Activated CD4-positive, alpha-beta T cell treated with anti-CD3 and anti-CD28 coated beads, Interleukin-2, amount 10 ng/mL, durations not matched to agents 24 days and 14 days (primary cell): ENCODE data around the gene UCP2. TPM values are rescaled to one million over a fixed set of nuclear protein-coding genes. Genes with fewer than 3 reads are reported as not detected.
"Not testable (repeated sequence)": the region's sequence is repeated elsewhere in the genome, so short reads cannot be mapped to it uniquely, and the experiment has no call there.

Experiments used
- DNase-seq: peaks from one replicate; pipeline ENCODE4 v3.0.0; 2022
- H3K27ac Mint-ChIP-seq: one replicate; pipeline ENCODE4 v1.8.0; 2022; ENCODE audit warnings: mild to moderate bottlenecking, mixed read lengths
- H3K27me3 Mint-ChIP-seq: one replicate; pipeline ENCODE4 v1.8.0; 2022; ENCODE audit warnings: mixed read lengths
- H3K36me3 Mint-ChIP-seq: one replicate; pipeline ENCODE4 v1.8.0; 2022; ENCODE audit warnings: low read depth, mild to moderate bottlenecking, mixed read lengths
- H3K4me1 Mint-ChIP-seq: one replicate; pipeline ENCODE4 v1.8.0; 2021; ENCODE audit warnings: mixed read lengths
- H3K4me3 Mint-ChIP-seq: one replicate; pipeline ENCODE4 v1.8.0; 2022; ENCODE audit warnings: mild to moderate bottlenecking, moderate library complexity, mixed read lengths
- H3K9me3 Mint-ChIP-seq: one replicate; pipeline ENCODE4 v1.8.0; 2021; ENCODE audit warnings: mixed read lengths
- intact Hi-C: fragments of 100-400 bp; cut with micrococcal nuclease; formaldehyde crosslinking; loops from one replicate; pipeline ENCODE4 v1.15.1; 2023
- total RNA-seq: library from RNA; stranded (reverse); gene quantifications from 2 replicates; pipeline ENCODE4 v1.2.3, GENCODE V29; 2022

Gene UCP2
- total RNA-seq, 1 donor from 2014 or later, result 447 TPM

GRCh38 chr11:73995247-73995646, 12.6 kb upstream of the UCP2 start:
- H3K4me3 Mint-ChIP-seq, result peak overlapping the region; percentile 80
- peaks cover 41% of the 10 kb centered on the region for H3K4me1 Mint-ChIP-seq
- H3K36me3 Mint-ChIP-seq, result no peaks in the 10 kb centered on the region
- intact Hi-C loops, result loop anchor here (1.0 kb wide), 5 partner anchors 10 to 176 kb away; partner anchors contain the start of genes C2CD3 and PPME1
- peak overlapping the region; percentile 97 for H3K27ac Mint-ChIP-seq
- no peaks in the 10 kb centered on the region for H3K27me3 Mint-ChIP-seq
- DNase-seq, result peak; percentile 86
- no peaks in the 10 kb centered on the region for H3K9me3 Mint-ChIP-seq

GRCh38 chr11:73991471-73992006, 8.9 kb upstream of the UCP2 start:
- no peak overlapping the region for H3K27ac Mint-ChIP-seq
- intact Hi-C loops, result no loop called here
- H3K36me3 Mint-ChIP-seq, result no peaks in the 10 kb centered on the region
- no peaks in the 10 kb centered on the region for H3K9me3 Mint-ChIP-seq
- H3K4me3 Mint-ChIP-seq, result no peak overlapping the region
- no peak for DNase-seq
- H3K27me3 Mint-ChIP-seq, result no peaks in the 10 kb centered on the region
- peaks cover 22% of the 10 kb centered on the region for H3K4me1 Mint-ChIP-seq

- Mint-ChIP-seq H3K27ac (no peak overlapping the region), H3K27me3 (no peaks in the 10 kb centered on the region), H3K36me3 (no peaks in the 10 kb centered on the region), H3K9me3 (no peaks in the 10 kb centered on the region), H3K4me1 (peaks cover 16% of the 10 kb centered on the region), H3K4me3 (no peak overlapping the region)
- DNase-seq, result no peak
- intact Hi-C loops, result no loop called here
Observed at GRCh38 chr11:73990730-73991129, 8.1 kb upstream of the UCP2 start.

GRCh38 chr11:73989156-73989555, 6.5 kb upstream of the UCP2 start:
- Mint-ChIP-seq H3K4me3 (no peak overlapping the region), H3K36me3 (no peaks in the 10 kb centered on the region), H3K4me1 (peaks cover 13% of the 10 kb centered on the region), H3K27ac (no peak overlapping the region), H3K27me3 (no peaks in the 10 kb centered on the region), H3K9me3 (no peaks in the 10 kb centered on the region)
- intact Hi-C loops, result no loop called here
- no peak for DNase-seq

- DNase-seq, result no peak
- H3K36me3 Mint-ChIP-seq, result no peaks in the 10 kb centered on the region
- H3K27me3 Mint-ChIP-seq, result no peaks in the 10 kb centered on the region
- intact Hi-C loops, result no loop called here
- H3K9me3 Mint-ChIP-seq, result no peaks in the 10 kb centered on the region
- no peak overlapping the region for H3K27ac Mint-ChIP-seq
- peaks cover 21% of the 10 kb centered on the region for H3K4me1 Mint-ChIP-seq
- H3K4me3 Mint-ChIP-seq, result no peak overlapping the region
Observed at GRCh38 chr11:73988227-73988626, 5.6 kb upstream of the UCP2 start.

GRCh38 chr11:73985661-73986060, 3.0 kb upstream of the UCP2 start:
- H3K4me3 Mint-ChIP-seq, intact Hi-C loops, DNase-seq, H3K9me3 Mint-ChIP-seq, H3K27me3 Mint-ChIP-seq: not testable (repeated sequence)
- Mint-ChIP-seq H3K4me1 (peaks cover 29% of the 10 kb centered on the region), H3K27ac (peak overlapping the region; percentile 71), H3K36me3 (peaks cover 18% of the 10 kb centered on the region)

GRCh38 chr11:73983741-73984538, 1.3 kb upstream of the UCP2 start:
- intact Hi-C loops, result loop anchor here (1.0 to 2.0 kb wide), 4 partner anchors 11 to 607 kb away; partner anchors contain the start of genes C2CD3, PPME1 and RELT
- Mint-ChIP-seq H3K9me3 (no peaks in the 10 kb centered on the region), H3K4me1 (peaks cover 45% of the 10 kb centered on the region), H3K27me3 (no peaks in the 10 kb centered on the region), H3K36me3 (peaks cover 34% of the 10 kb centered on the region), H3K4me3 (peak overlapping the region; percentile 95), H3K27ac (peak overlapping the region; percentile 99)
- DNase-seq, result peak; percentile 78

- Mint-ChIP-seq H3K9me3 (no peaks in the 10 kb centered on the region), H3K27me3 (no peaks in the 10 kb centered on the region), H3K4me3 (peak overlapping the region; percentile 95), H3K4me1 (peaks cover 53% of the 10 kb centered on the region), H3K36me3 (peaks cover 42% of the 10 kb centered on the region), H3K27ac (peak overlapping the region; percentile 99)
- peak; percentile 98 for DNase-seq
- intact Hi-C loops, result loop anchor here (1.0 to 2.0 kb wide), 6 partner anchors 9 to 606 kb away; partner anchors contain the start of genes C2CD3, PPME1 and RELT
Observed at GRCh38 chr11:73982990-73983740, 522 bp upstream of the UCP2 start.

- H3K36me3 Mint-ChIP-seq, result peaks cover 60% of the 10 kb centered on the region
- H3K27ac Mint-ChIP-seq, result peak overlapping the region; percentile 96
- peak overlapping the region; percentile 95 for H3K4me3 Mint-ChIP-seq
Observed at GRCh38 chr11:73981051-73981805, 1.4 kb downstream of the UCP2 start.

GRCh38 chr11:73980001-73980961, 2.4 kb downstream of the UCP2 start:
- Mint-ChIP-seq H3K9me3 (no peaks in the 10 kb centered on the region), H3K27me3 (no peaks in the 10 kb centered on the region), H3K4me3 (peak overlapping the region; percentile 95), H3K4me1 (peaks cover 68% of the 10 kb centered on the region), H3K27ac (peak overlapping the region; percentile 96), H3K36me3 (peaks cover 70% of the 10 kb centered on the region)
- intact Hi-C loops, result loop anchor here (2.0 kb wide), 1 partner anchor 15 kb away; no protein-coding TSS in a partner anchor
- peak; percentile 95 for DNase-seq

More at GRCh38 chr11:73981051-73981805, 1.4 kb downstream of the UCP2 start:
- H3K27me3 Mint-ChIP-seq, result no peaks in the 10 kb centered on the region
- DNase-seq, result peak; percentile 76
- peaks cover 66% of the 10 kb centered on the region for H3K4me1 Mint-ChIP-seq
- no peaks in the 10 kb centered on the region for H3K9me3 Mint-ChIP-seq
- intact Hi-C loops, result loop anchor here (2.0 kb wide), 1 partner anchor 16 kb away; no protein-coding TSS in a partner anchor

GRCh38 chr11:73978576-73979086, 4.0 kb downstream of the UCP2 start:
- Mint-ChIP-seq H3K27ac (peak overlapping the region; percentile 90), H3K9me3 (no peaks in the 10 kb centered on the region), H3K27me3 (no peaks in the 10 kb centered on the region), H3K4me3 (peak overlapping the region; percentile 95), H3K36me3 (peaks cover 86% of the 10 kb centered on the region), H3K4me1 (peaks cover 73% of the 10 kb centered on the region)
- intact Hi-C loops, result no loop called here
- no peak for DNase-seq

GRCh38 chr11:73977856-73978519, 4.7 kb downstream of the UCP2 start:
- no peak for DNase-seq
- Mint-ChIP-seq H3K27me3 (no peaks in the 10 kb centered on the region), H3K36me3 (peaks cover 89% of the 10 kb centered on the region), H3K4me1 (peaks cover 73% of the 10 kb centered on the region), H3K4me3 (peak overlapping the region; percentile 95), H3K27ac (peak overlapping the region; percentile 90), H3K9me3 (no peaks in the 10 kb centered on the region)
- intact Hi-C loops, result no loop called here
